ENCODE results near the gene RMI1.

The RMI1 gene

GRCh38 chr9:83971485-83971884 is 9.1 kb upstream of the RMI1 start:
- no peak for DNase-seq

- DNase-seq = no peak
Measured at GRCh38 chr9:83972286-83972685, 8.3 kb upstream of the RMI1 start.

- no peak for DNase-seq
Measured at GRCh38 chr9:83975300-83975699, 5.3 kb upstream of the RMI1 start.

- no peak for DNase-seq
Measured at GRCh38 chr9:83976372-83976771, 4.2 kb upstream of the RMI1 start.

- DNase-seq = no peak
Measured at GRCh38 chr9:83977196-83977595, 3.4 kb upstream of the RMI1 start.

DNA sequence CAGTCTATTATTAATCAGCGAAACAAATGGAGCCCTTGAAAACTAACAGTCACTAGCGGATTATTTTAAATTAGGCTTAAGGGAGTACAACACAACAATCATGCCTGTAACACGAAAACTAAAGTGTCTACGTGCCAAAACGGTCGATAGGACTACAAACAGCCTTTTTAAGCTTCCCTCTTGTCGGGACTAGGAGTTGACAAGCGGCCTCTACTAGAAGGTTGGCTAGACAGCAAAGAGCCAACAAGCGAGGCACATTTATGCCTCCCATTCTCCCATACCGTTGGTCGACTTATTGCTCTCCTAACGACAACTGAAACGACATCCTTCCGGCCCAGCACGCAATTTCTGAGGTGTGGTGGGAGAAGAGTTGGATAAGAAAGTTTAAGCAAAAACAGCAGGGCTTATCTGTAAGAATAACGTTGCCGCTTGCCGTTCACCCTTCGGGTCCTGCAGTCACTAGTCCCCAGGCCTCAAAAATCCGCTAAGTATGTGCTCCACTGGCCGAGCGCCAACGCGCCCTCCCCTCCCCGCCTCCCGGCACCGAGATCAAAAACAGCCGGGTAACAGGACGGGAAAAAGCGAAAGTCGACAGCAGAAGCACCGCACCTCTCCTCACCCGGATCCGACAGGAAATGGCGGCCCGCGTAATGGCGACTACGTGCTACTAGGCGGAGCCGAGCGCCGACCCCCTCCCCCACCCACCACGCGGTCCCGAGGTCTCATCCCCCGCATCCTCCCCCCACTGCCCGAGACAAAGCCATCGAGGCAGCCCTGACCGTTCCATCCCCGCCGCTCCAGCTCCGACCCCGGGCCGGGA is 1.4 kb upstream of the RMI1 start:
- DNase-seq = peak; percentile 67

DNA sequence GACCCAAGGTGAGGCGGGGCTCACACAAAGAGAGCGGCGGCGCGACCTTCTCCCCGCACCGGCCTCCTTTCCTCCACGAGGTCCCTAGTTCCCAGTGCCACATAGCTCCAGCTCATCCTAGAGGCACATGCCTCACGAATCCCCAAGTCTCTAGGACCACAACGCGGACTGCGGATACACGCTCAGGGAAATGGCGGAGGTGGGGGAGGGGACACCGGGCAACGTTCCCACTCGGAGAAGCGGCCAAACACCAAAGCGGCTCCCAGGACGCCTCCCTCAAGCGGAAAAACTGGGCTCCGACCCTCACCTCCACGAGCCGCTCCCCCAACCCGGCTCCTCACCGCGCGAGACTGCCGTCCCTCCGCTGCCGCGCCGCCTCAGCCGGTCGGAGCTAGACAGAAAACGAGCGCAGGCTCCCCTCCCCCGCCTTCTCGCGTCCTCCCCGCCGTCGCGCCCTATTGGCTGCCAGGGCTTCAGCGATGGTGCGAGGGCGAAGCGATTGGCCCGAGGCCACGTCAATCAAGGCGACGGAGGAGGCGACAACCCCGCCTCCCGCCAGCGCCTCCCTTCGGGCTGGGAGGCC is 702 bp upstream of the RMI1 start, which contains the start of gene HNRNPK:
HNRNPK (minus strand) TSS at position 404 of the 583 bp plus-strand sequence. CDS start 1,963 bp downstream, outside the sequence.
- DNase-seq = peak; percentile 96

DNA sequence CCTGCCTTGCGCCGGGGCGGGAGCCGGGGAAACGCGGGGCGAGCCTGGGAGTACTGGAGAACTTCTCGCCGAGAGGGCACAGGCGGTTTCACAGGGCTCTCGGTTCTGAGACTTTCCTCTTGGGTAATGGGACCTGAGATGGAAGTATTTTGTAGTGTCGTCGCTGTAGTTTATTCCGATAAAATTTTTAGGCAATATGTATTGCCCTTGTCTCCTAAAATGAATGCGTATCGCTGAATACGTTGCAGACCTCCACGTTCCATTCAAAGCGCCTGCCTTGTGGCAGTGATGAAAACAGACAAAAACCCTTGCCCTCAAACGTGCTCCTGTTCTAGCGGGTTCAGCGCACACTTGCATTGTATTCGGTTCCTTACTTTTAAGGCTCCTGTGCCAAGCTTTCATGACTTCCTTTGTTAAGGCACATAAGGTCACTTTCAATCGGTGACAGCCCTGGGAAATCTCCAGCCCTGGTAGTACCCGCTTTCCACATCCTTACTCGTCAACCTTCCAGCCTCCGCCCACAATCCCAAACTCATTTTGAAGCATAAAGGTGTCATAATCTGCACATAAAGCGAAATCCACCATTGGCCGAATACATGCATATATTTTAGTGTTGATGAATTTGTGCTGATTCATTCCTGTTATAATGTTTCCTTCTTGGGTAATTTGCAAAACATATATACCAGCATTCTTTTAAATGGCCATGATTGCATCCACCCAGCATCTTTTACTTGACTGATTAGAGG is 694 bp downstream of the RMI1 start:
- DNase-seq = peak; percentile 5

- no peak for DNase-seq
Measured at GRCh38 chr9:83986195-83986594, 5.6 kb downstream of the RMI1 start.

GRCh38 chr9:83986765-83987401 is 6.3 kb downstream of the RMI1 start:
- DNase-seq = no peak

GRCh38 chr9:83987402-83987791 is 6.8 kb downstream of the RMI1 start:
- no peak for DNase-seq

GRCh38 chr9:83988411-83988810 is 7.8 kb downstream of the RMI1 start:
- no peak for DNase-seq

- DNase-seq = no peak
Measured at GRCh38 chr9:83991355-83991754, 10.8 kb downstream of the RMI1 start.

- no peak for DNase-seq
Measured at GRCh38 chr9:83992407-83992806, 11.8 kb downstream of the RMI1 start.

DNA sequence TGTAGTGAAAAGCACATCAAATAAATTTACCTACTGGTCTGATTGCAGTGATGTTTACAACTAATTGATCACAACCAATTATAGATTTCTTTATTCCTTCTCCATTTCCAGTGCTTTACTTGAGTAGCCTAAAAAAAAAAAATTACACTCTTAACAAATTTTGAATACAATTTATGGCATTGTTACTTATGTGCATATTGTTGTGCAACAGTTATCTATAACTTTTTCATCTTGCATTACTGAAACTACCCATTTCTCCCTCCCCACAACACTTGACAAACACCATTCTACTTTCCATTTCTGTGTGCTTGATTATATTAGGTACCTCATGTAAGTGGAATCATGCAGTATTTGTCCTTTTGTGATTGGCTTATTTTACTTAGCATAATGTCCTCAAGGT is 12.3 kb downstream of the RMI1 start:
- no peak for DNase-seq

DNA sequence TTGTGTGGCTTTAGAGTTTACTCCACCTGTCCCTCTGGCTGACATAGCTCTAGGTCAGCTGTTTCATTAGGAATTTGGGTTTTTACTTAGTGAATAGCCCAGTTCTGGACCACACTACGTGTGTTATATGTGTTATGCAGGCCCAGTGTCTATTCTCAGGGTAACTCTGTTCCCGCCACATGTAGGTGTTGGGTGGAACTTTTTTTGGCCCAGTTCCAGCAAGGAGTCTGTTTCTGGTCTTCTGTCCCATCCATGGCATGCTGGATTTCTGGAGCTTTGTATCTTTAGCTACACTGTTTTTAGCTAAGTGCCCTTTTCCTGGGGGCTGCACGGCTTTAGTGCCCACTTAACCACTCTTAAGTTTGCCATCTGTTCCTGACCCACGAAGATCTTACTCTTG is 15.5 kb downstream of the RMI1 start:
- no peak for DNase-seq

- DNase-seq = no peak
Measured at GRCh38 chr9:83999141-83999918, 18.7 kb downstream of the RMI1 start.

DNA sequence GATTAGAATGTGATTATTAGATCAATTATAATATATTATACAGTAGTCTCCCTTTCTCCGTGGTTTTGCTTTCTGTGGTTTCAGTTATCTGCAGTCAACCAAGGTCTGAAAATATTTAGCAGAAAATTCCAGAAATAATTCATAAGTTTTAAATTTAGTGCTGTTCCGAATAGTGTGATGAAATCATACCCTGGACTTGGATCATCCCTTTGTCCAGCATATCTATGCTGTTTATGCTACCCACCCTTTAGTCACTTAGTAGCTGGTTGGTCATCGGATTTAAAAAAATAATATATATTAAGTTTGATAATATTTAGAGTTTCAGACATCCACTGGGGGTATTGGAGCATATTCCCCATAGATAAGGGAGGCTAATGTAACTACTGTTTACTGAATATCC is 19.6 kb downstream of the RMI1 start:
- no peak for DNase-seq

DNA sequence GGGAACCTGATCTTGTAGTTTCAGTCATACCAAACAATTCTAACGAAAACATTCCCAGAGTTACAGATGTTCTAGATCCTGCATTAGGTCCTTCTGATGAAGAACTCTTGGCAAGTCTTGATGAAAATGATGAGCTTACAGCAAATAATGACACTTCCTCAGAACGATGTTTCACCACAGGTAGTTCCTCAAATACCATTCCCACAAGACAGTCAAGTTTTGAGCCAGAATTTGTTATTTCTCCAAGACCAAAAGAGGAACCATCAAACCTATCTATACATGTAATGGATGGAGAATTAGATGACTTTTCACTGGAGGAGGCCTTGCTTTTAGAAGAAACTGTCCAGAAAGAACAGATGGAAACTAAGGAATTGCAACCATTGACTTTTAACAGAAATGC is 21.0 kb downstream of the RMI1 start:
- no peak for DNase-seq

- no peak for DNase-seq
Measured at GRCh38 chr9:84002344-84002743, 21.7 kb downstream of the RMI1 start.

GRCh38 chr9:84003246-84003645 is 22.6 kb downstream of the RMI1 start:
- no peak for DNase-seq

- no peak for DNase-seq
Measured at GRCh38 chr9:84007662-84008061, 27.1 kb downstream of the RMI1 start.
